Activated naive CD8-positive, alpha-beta T cell treated with anti-CD3 and anti-CD28 coated beads, Interleukin-2, amount 50 U/mL, for 24 hours (primary cell): ENCODE data around the gene SEMA5A.

Experiments used
- ATAC-seq: fragments of 150-1000 bp; cut with Tn5 transposase; one replicate; pipeline ENCODE4 v1.10.0; 2021
- DNase-seq: peaks from one replicate; pipeline ENCODE4 v3.0.0; 2021
- H3K27ac Mint-ChIP-seq: one replicate; pipeline ENCODE4 v1.8.0; 2021; ENCODE audit warnings: mild to moderate bottlenecking, mixed read lengths
- H3K27me3 Mint-ChIP-seq: one replicate; pipeline ENCODE4 v1.8.0; 2021; ENCODE audit warnings: mixed read lengths
- H3K36me3 Mint-ChIP-seq: one replicate; pipeline ENCODE4 v1.8.0; 2021; ENCODE audit warnings: low read depth, mixed read lengths
- H3K4me1 Mint-ChIP-seq: one replicate; pipeline ENCODE4 v1.8.0; 2021; ENCODE audit warnings: mixed read lengths
- H3K4me3 Mint-ChIP-seq: one replicate; pipeline ENCODE4 v1.8.0; 2021; ENCODE audit warnings: mild to moderate bottlenecking, moderate library complexity, mixed read lengths
- H3K9me3 Mint-ChIP-seq: one replicate; pipeline ENCODE4 v1.8.0; 2021; ENCODE audit warnings: mixed read lengths

Gene SEMA5A

GRCh38 chr5:9382522-9382921 lies 163.4 kb downstream of the SEMA5A start:
- no peaks in the 10 kb centered on the region for H3K27me3 Mint-ChIP-seq
- peaks cover 2% of the 10 kb centered on the region for H3K9me3 Mint-ChIP-seq
- H3K36me3 Mint-ChIP-seq = no peaks in the 10 kb centered on the region
- no peak overlapping the region for H3K4me3 Mint-ChIP-seq
- no peak overlapping the region for H3K27ac Mint-ChIP-seq
- H3K4me1 Mint-ChIP-seq = no peaks in the 10 kb centered on the region
- DNase-seq = no peak
- ATAC-seq = no peak

- H3K4me1 Mint-ChIP-seq = no peaks in the 10 kb centered on the region
- H3K4me3 Mint-ChIP-seq = no peak overlapping the region
- H3K9me3 Mint-ChIP-seq = peaks cover 6% of the 10 kb centered on the region
- no peak for DNase-seq
- H3K36me3 Mint-ChIP-seq = no peaks in the 10 kb centered on the region
- H3K27ac Mint-ChIP-seq = no peak overlapping the region
- H3K27me3 Mint-ChIP-seq = no peaks in the 10 kb centered on the region
- no peak for ATAC-seq
Measured at GRCh38 chr5:9381464-9381863, 164.4 kb downstream of the SEMA5A start.

- H3K4me3 Mint-ChIP-seq = no peak overlapping the region
- no peaks in the 10 kb centered on the region for H3K36me3 Mint-ChIP-seq
- peaks cover 14% of the 10 kb centered on the region for H3K9me3 Mint-ChIP-seq
- ATAC-seq (no peak), DNase-seq (no peak)
- H3K27ac Mint-ChIP-seq = no peak overlapping the region
- H3K4me1 Mint-ChIP-seq = no peaks in the 10 kb centered on the region
- no peaks in the 10 kb centered on the region for H3K27me3 Mint-ChIP-seq
Measured at GRCh38 chr5:9380109-9380508, 165.8 kb downstream of the SEMA5A start.

GRCh38 chr5:9376363-9377117 lies 169.3 kb downstream of the SEMA5A start:
- Mint-ChIP-seq H3K4me3 (no peak overlapping the region), H3K27ac (no peak overlapping the region), H3K9me3 (peaks cover 14% of the 10 kb centered on the region), H3K27me3 (no peaks in the 10 kb centered on the region), H3K4me1 (no peaks in the 10 kb centered on the region), H3K36me3 (no peaks in the 10 kb centered on the region)
- DNase-seq (no peak), ATAC-seq (no peak)

- Mint-ChIP-seq H3K27ac (no peak overlapping the region), H3K4me3 (no peak overlapping the region), H3K9me3 (peaks cover 14% of the 10 kb centered on the region), H3K36me3 (no peaks in the 10 kb centered on the region), H3K4me1 (no peaks in the 10 kb centered on the region), H3K27me3 (no peaks in the 10 kb centered on the region)
- ATAC-seq (no peak), DNase-seq (no peak)
Measured at GRCh38 chr5:9375756-9376155, 170.1 kb downstream of the SEMA5A start.

- H3K9me3 Mint-ChIP-seq = peaks cover 19% of the 10 kb centered on the region
- no peaks in the 10 kb centered on the region for H3K27me3 Mint-ChIP-seq
- no peak for ATAC-seq
- no peaks in the 10 kb centered on the region for H3K36me3 Mint-ChIP-seq
- H3K27ac Mint-ChIP-seq = no peak overlapping the region
- no peak for DNase-seq
- no peak overlapping the region for H3K4me3 Mint-ChIP-seq
- no peaks in the 10 kb centered on the region for H3K4me1 Mint-ChIP-seq
Measured at GRCh38 chr5:9374025-9374424, 171.8 kb downstream of the SEMA5A start.

- no peak for ATAC-seq
- H3K27ac Mint-ChIP-seq = no peak overlapping the region
Measured at GRCh38 chr5:9373571-9373970, 172.3 kb downstream of the SEMA5A start.

GRCh38 chr5:9370256-9370655 lies 175.6 kb downstream of the SEMA5A start:
- no peaks in the 10 kb centered on the region for H3K27me3 Mint-ChIP-seq
- DNase-seq = no peak

More at GRCh38 chr5:9373571-9373970, 172.3 kb downstream of the SEMA5A start:
- DNase-seq = no peak
- Mint-ChIP-seq H3K4me1 (no peaks in the 10 kb centered on the region), H3K4me3 (no peak overlapping the region), H3K9me3 (peaks cover 21% of the 10 kb centered on the region), H3K27me3 (no peaks in the 10 kb centered on the region), H3K36me3 (no peaks in the 10 kb centered on the region)

GRCh38 chr5:9365512-9365911 lies 180.4 kb downstream of the SEMA5A start:
- no peak overlapping the region for H3K27ac Mint-ChIP-seq
- DNase-seq = no peak
- no peaks in the 10 kb centered on the region for H3K27me3 Mint-ChIP-seq
- ATAC-seq = no peak
- H3K9me3 Mint-ChIP-seq = peaks cover 18% of the 10 kb centered on the region
- no peak overlapping the region for H3K4me3 Mint-ChIP-seq
- H3K4me1 Mint-ChIP-seq = no peaks in the 10 kb centered on the region
- no peaks in the 10 kb centered on the region for H3K36me3 Mint-ChIP-seq

More at GRCh38 chr5:9370256-9370655, 175.6 kb downstream of the SEMA5A start:
- Mint-ChIP-seq H3K4me3 (no peak overlapping the region), H3K27ac (no peak overlapping the region), H3K9me3 (peaks cover 14% of the 10 kb centered on the region), H3K4me1 (no peaks in the 10 kb centered on the region), H3K36me3 (no peaks in the 10 kb centered on the region)
- ATAC-seq = no peak

- no peaks in the 10 kb centered on the region for H3K4me1 Mint-ChIP-seq
- H3K27ac Mint-ChIP-seq = no peak overlapping the region
- H3K36me3 Mint-ChIP-seq = no peaks in the 10 kb centered on the region
- peaks cover 9% of the 10 kb centered on the region for H3K9me3 Mint-ChIP-seq
- ATAC-seq (no peak), DNase-seq (no peak)
- H3K4me3 Mint-ChIP-seq = no peak overlapping the region
- no peaks in the 10 kb centered on the region for H3K27me3 Mint-ChIP-seq
Measured at GRCh38 chr5:9363449-9363848, 182.4 kb downstream of the SEMA5A start.

GRCh38 chr5:9363026-9363425 lies 182.8 kb downstream of the SEMA5A start:
- no peak for DNase-seq
- Mint-ChIP-seq H3K4me1 (no peaks in the 10 kb centered on the region), H3K4me3 (no peak overlapping the region), H3K27ac (no peak overlapping the region), H3K27me3 (no peaks in the 10 kb centered on the region), H3K9me3 (peaks cover 7% of the 10 kb centered on the region), H3K36me3 (no peaks in the 10 kb centered on the region)
- no peak for ATAC-seq

- no peak for ATAC-seq
- DNase-seq = no peak
- Mint-ChIP-seq H3K27ac (no peak overlapping the region), H3K36me3 (no peaks in the 10 kb centered on the region), H3K4me1 (no peaks in the 10 kb centered on the region), H3K4me3 (no peak overlapping the region), H3K9me3 (peaks cover 4% of the 10 kb centered on the region), H3K27me3 (no peaks in the 10 kb centered on the region)
Measured at GRCh38 chr5:9362600-9362999, 183.3 kb downstream of the SEMA5A start.

GRCh38 chr5:9361835-9362234 lies 184.0 kb downstream of the SEMA5A start:
- H3K36me3 Mint-ChIP-seq = no peaks in the 10 kb centered on the region
- H3K4me1 Mint-ChIP-seq = no peaks in the 10 kb centered on the region
- ATAC-seq (no peak), DNase-seq (peak; percentile 7)
- H3K27me3 Mint-ChIP-seq = no peaks in the 10 kb centered on the region
- H3K4me3 Mint-ChIP-seq = no peak overlapping the region
- no peak overlapping the region for H3K27ac Mint-ChIP-seq
- H3K9me3 Mint-ChIP-seq = peaks cover 4% of the 10 kb centered on the region

- Mint-ChIP-seq H3K4me3 (no peak overlapping the region), H3K27me3 (no peaks in the 10 kb centered on the region), H3K27ac (no peak overlapping the region), H3K9me3 (peaks cover 4% of the 10 kb centered on the region), H3K4me1 (no peaks in the 10 kb centered on the region), H3K36me3 (no peaks in the 10 kb centered on the region)
- DNase-seq (no peak), ATAC-seq (no peak)
Measured at GRCh38 chr5:9358961-9359685, 186.8 kb downstream of the SEMA5A start.

GRCh38 chr5:9356351-9356825 lies 189.5 kb downstream of the SEMA5A start:
- H3K4me3 Mint-ChIP-seq = no peak overlapping the region
- no peaks in the 10 kb centered on the region for H3K27me3 Mint-ChIP-seq
- no peak overlapping the region for H3K27ac Mint-ChIP-seq
- no peak for DNase-seq
- no peaks in the 10 kb centered on the region for H3K36me3 Mint-ChIP-seq
- H3K9me3 Mint-ChIP-seq = peaks cover 6% of the 10 kb centered on the region
- H3K4me1 Mint-ChIP-seq = no peaks in the 10 kb centered on the region
- no peak for ATAC-seq
